Muscle layer of colon (tissue), 2 donors: ENCODE measurements around the gene DNASE1L1.

Experiments used
- H3K27ac ChIP-seq: one replicate; pipeline ENCODE4 v1.7.0; 2013; ENCODE audit warnings: low read depth, mild to moderate bottlenecking, low read length, moderate library complexity
- H3K27me3 ChIP-seq, 2 donors: one replicate each; pipeline ENCODE4 v1.7.0; 2013; ENCODE audit warnings: low read length in 2 of 2, mild to moderate bottlenecking in 2 of 2; ENCODE audit not compliant: insufficient read depth in 2 of 2, control insufficient read depth in 1 of 2
- H3K36me3 ChIP-seq: one replicate; pipeline ENCODE4 v1.7.0; 2013; ENCODE audit warnings: mild to moderate bottlenecking, low read length; ENCODE audit not compliant: insufficient read depth
- H3K4me1 ChIP-seq: one replicate; pipeline ENCODE4 v1.7.0; 2013; ENCODE audit warnings: mild to moderate bottlenecking, low read length; ENCODE audit not compliant: insufficient read depth
- H3K4me3 ChIP-seq, 2 donors: one replicate each; pipeline ENCODE4 v1.7.0; 2013; ENCODE audit warnings: low read length in 2 of 2, low read depth in 1 of 2, mild to moderate bottlenecking in 1 of 2, moderate library complexity in 1 of 2
- H3K9ac ChIP-seq: one replicate; pipeline ENCODE4 v1.7.0; 2013; ENCODE audit warnings: low read length
- H3K9me3 ChIP-seq: one replicate; pipeline ENCODE4 v1.7.0; 2013; ENCODE audit warnings: mild to moderate bottlenecking, low read length
- donor health status: abdominal sarcoma.
- donor health status: Adenocarcinoma of cecum.

The DNASE1L1 gene

DNA sequence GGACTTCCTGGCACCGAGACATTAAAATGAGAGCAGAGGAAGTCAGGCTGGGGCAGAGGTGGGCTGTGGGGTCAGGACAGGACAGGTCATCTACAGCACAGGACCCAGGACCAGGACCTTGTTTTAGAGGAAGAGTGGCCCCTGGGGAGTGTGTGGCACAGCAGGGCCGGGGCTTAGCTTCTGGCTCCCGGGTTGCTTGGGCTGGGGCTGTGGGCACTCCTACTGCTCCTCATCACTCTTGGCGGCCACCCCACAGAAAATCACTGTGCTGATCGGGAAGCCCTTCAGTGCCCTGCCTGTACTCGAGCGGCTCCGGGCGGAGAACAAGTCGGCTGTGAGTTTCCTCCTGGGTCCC lies 11.3 kb upstream of the DNASE1L1 start:
- H3K27ac ChIP-seq, result no peak overlapping the region
- no peaks in the 10 kb centered on the region for H3K9me3 ChIP-seq

DNA sequence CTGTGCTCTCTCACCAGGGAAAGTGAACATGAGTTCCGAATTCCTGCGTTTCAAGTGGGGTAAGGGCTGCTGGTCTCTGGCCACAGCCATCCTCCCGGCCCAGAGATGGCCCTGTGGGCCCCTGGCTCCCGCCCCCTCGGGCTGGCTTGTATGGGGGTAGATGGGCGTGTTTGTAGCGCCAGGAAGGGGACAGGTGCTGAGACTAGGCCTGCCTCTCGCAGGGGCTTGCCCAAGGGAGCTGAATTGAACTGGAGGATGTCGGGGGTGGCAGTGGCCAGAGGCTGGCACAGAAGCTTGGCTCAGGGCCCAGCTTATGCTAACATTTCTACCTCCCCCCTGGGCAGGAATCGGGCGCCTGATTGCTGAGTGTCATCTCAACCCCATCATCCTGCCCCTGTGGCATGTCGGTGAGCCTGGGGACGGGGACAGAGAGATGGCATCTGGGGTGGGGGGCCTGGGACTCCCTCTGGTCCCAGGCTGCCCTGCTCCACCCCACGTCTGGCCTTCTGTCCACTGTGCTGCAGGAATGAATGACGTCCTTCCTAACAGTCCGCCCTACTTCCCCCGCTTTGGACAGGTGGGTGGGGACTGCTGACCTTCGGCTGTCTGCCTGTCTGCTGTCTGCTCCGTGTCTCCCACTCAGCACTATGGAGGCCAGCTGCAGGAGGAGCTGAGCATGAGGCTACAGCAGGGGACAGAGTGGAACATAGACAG lies 10.8 kb upstream of the DNASE1L1 start:
- H3K36me3 ChIP-seq, result no peaks in the 10 kb centered on the region
- peaks cover 0 to 6% of the 10 kb centered on the region in 2 donors for H3K27me3 ChIP-seq
- H3K27ac ChIP-seq, result no peak overlapping the region
- H3K9me3 ChIP-seq, result no peaks in the 10 kb centered on the region
- no peak overlapping the region for H3K9ac ChIP-seq
- H3K4me3 ChIP-seq, result no peak overlapping the region
- H3K4me1 ChIP-seq, result no peaks in the 10 kb centered on the region

More for the DNA sequence above, 11.3 kb upstream of the DNASE1L1 start:
- H3K4me1 ChIP-seq, result no peaks in the 10 kb centered on the region
- peaks cover 0 to 6% of the 10 kb centered on the region in 2 donors for H3K27me3 ChIP-seq
- no peak overlapping the region for H3K9ac ChIP-seq
- no peaks in the 10 kb centered on the region for H3K36me3 ChIP-seq
- no peak overlapping the region for H3K4me3 ChIP-seq

DNA sequence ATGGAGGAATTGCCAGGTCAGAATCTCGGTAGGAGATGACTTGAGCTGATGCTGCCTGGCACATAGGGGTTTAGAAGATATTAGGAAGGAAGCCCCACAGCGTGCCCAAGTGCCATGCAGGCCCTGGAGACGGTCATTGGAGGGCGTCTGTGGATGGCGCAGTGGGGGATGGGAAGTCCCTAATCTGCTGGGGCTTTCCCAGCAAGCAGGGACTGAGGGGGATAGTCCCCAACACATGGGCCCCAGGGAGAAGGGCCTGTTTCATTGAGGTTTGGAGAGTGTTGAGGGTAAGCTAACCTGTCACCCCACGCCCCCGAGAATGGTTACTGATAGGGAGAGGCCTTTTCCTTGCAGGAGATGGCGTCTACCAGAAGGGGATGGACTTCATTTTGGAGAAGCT lies 10.1 kb upstream of the DNASE1L1 start:
- Histone ChIP-seq H3K4me3 (no peak overlapping the region), H3K9me3 (no peaks in the 10 kb centered on the region), H3K27ac (no peak overlapping the region), H3K4me1 (no peaks in the 10 kb centered on the region), H3K9ac (no peak overlapping the region), H3K36me3 (no peaks in the 10 kb centered on the region), H3K27me3 (peaks cover 0 to 6% of the 10 kb centered on the region in 2 donors)

DNA sequence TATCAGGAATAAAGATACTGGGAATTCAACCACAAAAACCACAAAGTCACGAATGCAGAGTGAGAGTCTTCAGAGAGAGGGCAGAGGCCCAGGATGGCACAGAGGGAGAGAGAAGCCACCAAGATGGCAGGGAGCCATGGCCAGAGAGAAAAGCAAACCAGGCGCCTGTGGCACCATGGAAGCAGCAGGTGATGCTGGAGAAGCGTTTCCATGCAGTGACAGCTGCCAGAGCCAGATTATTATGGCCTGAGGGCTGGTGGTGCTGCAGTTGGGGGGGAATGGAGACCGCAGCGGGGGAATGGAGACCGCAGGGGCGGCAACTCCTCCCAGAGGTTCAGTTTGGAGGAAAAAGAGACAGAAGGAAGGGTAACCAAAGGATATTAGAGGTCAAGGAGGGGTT lies 8.1 kb upstream of the DNASE1L1 start:
- Histone ChIP-seq H3K4me3 (no peak overlapping the region), H3K27ac (no peak overlapping the region), H3K27me3 (peaks cover 0 to 6% of the 10 kb centered on the region in 2 donors), H3K36me3 (no peaks in the 10 kb centered on the region), H3K9ac (no peak overlapping the region), H3K4me1 (peaks cover 10% of the 10 kb centered on the region), H3K9me3 (no peaks in the 10 kb centered on the region)

DNA sequence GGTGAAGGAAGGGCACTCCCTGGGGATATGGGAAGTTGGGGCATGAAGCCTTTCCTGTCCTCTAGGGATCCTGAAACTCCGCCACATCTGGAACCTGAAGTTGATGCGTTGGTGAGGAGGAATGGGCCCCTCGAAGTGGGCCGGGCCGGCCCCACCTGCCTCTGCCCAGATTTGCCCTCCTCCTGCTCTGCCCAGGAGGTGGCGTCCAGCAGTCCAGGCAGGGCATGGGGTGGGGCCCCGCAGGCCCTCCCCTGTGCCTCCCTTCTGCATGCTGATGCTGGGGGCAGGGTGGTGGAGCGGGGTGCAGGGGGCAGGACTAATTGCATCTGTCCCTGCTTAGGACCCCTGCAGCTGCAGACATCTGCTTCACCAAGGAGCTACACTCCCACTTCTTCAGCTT lies 4.1 kb upstream of the DNASE1L1 start:
- Histone ChIP-seq H3K27me3 (peaks cover 0 to 6% of the 10 kb centered on the region in 2 donors), H3K36me3 (no peaks in the 10 kb centered on the region), H3K4me1 (peaks cover 11% of the 10 kb centered on the region), H3K9me3 (no peaks in the 10 kb centered on the region), H3K4me3 (no peak overlapping the region), H3K27ac (no peak overlapping the region), H3K9ac (no peak overlapping the region)

DNA sequence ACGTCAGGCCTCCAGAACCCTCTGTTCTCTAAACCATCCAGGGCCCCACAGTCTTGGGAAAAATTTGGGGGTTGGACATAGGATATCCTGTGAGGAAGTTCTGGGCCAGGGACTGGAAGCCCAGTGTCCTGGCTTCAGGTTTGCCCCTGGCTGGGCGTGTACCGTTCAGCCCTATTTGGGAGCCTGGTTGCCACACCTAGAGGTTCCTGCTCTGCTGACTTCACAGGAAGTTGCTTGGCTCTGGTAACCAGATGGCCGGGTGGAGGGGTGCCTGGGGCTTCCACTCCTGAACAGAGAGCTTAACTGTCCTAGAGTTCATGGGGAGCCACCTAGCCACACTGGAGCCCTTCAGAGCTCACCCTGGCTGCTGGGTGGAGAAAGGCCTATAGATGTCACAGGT lies 3.4 kb upstream of the DNASE1L1 start:
- peaks cover 0 to 6% of the 10 kb centered on the region in 2 donors for H3K27me3 ChIP-seq
- no peak overlapping the region for H3K9ac ChIP-seq
- no peaks in the 10 kb centered on the region for H3K36me3 ChIP-seq
- H3K27ac ChIP-seq, result peak overlapping the region; percentile 72
- H3K4me1 ChIP-seq, result peaks cover 11% of the 10 kb centered on the region
- H3K4me3 ChIP-seq, result peak overlapping the region in 1 of 2 donors; percentile 50
- no peaks in the 10 kb centered on the region for H3K9me3 ChIP-seq

DNA sequence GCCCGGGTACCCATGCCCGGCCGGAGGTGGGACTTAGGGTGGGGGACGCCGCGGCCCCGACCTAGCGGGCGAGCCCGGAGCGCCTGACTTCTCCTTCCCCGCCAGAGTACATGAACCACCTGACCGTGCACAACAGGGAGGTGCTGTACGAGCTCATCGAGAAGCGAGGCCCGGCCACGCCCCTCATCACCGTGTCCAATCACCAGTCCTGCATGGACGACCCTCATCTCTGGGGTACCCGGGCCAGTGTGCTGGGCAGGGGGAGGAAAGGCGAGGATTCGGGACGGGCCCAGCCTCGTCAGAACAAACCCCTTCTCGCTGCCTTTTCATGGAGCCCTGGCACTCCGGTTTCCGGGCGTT lies 2.9 kb upstream of the DNASE1L1 start:
- H3K4me3 ChIP-seq, result peak overlapping the region; percentile 50 to 54
- no peaks in the 10 kb centered on the region for H3K36me3 ChIP-seq
- no peak overlapping the region for H3K9ac ChIP-seq
- peak overlapping the region; percentile 72 for H3K27ac ChIP-seq
- H3K9me3 ChIP-seq, result no peaks in the 10 kb centered on the region
- peaks cover 11% of the 10 kb centered on the region for H3K4me1 ChIP-seq
- peaks cover 0 to 6% of the 10 kb centered on the region in 2 donors for H3K27me3 ChIP-seq

DNA sequence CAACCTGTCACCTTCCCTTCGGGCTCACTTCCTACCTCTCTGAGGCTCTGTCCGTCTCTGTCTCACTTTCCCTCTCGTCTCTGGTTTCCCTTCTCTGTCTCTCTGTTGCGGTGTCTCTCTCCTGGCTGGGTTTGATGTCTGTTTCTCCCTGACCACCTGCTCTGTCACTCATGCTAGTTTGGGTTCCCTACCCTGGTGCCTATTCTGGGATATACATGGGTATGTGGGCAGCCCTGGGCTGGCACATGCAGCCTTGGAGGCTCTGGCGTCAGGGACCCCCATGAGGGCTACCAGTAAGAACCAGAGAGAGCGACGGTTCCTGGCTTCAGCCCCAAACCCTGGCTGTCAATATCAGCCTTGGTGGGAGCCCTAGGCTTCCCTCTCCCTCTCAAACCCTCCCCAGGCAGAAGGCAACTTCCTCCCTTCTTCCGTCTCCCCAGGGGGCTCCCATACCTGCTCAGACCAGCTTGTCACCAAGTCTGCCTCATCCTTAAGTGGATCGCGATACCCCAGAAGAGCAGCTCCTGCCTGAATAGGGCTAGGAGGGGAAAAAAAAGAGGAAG lies 314 bp downstream of the DNASE1L1 start:
- H3K27ac ChIP-seq, result no peak overlapping the region
- no peaks in the 10 kb centered on the region for H3K9me3 ChIP-seq
- no peak overlapping the region for H3K9ac ChIP-seq
- no peaks in the 10 kb centered on the region for H3K36me3 ChIP-seq
- H3K27me3 ChIP-seq, result peaks cover 0 to 11% of the 10 kb centered on the region in 2 donors
- peaks cover 11% of the 10 kb centered on the region for H3K4me1 ChIP-seq
- H3K4me3 ChIP-seq, result peak overlapping the region in 1 of 2 donors; percentile 18

DNA sequence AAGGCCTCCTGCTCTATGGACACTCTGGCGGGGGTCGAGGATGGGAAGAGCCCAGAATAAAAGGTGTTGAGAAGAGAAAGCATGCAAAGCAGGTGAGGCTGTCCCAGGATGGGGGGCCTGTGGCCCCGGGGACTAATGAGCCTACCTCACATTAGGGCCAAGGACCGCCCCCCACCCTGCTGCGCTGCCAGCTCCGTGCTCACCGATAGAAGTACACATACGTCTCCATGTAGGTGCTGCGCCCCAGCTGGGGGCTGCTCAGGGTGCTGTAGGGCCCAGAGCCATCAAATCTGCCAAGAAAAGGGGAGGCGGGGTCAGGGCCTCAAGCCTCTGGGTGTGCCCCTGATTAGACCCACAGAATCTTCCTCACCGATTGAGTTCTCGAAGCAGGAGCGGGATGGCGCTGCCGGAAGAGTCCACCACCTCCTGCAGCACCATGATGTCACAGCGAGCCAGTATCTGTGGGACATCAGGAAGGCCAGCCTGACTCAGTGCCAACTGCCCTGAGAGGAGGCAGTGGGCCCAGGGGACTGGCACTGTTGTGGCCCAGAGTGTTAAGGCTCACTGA lies 4.3 kb downstream of the DNASE1L1 start:
- no peak overlapping the region for H3K9ac ChIP-seq
- no peak overlapping the region for H3K27ac ChIP-seq
- H3K4me3 ChIP-seq, result no peak overlapping the region
- H3K36me3 ChIP-seq, result peaks cover 5% of the 10 kb centered on the region
- H3K9me3 ChIP-seq, result no peaks in the 10 kb centered on the region
- H3K4me1 ChIP-seq, result peaks cover 6% of the 10 kb centered on the region
- peaks cover 0 to 5% of the 10 kb centered on the region in 2 donors for H3K27me3 ChIP-seq

DNA sequence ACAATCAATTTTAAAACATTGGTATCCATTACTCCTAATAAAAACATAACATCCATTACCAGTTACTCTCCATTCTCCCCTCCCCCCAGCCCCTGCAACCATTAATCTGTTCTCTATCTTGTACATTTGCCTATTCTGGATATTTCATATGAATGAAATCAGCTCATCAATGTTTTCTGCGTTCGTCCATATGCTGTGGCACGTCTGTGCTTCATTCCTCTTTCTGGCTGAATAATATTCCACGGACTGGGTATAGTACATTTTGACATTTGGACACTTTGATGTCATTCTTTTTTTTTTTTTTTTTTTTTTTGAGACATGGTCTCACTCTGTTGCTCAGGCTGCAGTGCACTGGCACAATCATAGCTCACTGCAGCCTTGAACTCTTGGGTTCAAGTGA lies 5.2 kb downstream of the DNASE1L1 start:
- H3K36me3 ChIP-seq, result peaks cover 13% of the 10 kb centered on the region

DNA sequence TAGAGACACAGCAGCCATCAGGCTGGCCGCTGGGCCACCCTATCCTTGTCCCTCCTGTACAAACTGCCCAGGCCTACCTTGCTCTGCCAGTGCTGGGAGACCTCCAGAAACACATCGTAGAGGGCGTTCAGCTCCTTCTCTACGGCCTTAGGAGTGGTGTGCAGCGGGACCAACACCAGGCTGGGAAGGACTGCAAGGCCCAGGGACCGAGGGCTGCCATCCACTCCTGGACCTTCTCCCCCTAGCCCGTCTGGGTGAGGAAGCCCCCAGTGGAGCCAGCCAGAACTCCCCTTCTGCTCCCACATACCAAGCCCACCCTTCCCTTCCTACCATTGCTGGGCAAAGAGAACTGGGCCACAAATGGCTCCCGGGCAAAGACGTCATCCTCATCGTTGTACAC lies 5.9 kb downstream of the DNASE1L1 start:
- peaks cover 13% of the 10 kb centered on the region for H3K36me3 ChIP-seq
- H3K9ac ChIP-seq, result no peak overlapping the region
- H3K4me3 ChIP-seq, result no peak overlapping the region
- H3K4me1 ChIP-seq, result peaks cover 13% of the 10 kb centered on the region
- no peaks in the 10 kb centered on the region for H3K9me3 ChIP-seq
- peaks cover 0 to 8% of the 10 kb centered on the region in 2 donors for H3K27me3 ChIP-seq
- H3K27ac ChIP-seq, result no peak overlapping the region

More for the DNA sequence above, 5.2 kb downstream of the DNASE1L1 start:
- Histone ChIP-seq H3K27ac (no peak overlapping the region), H3K4me3 (no peak overlapping the region), H3K27me3 (peaks cover 0 to 5% of the 10 kb centered on the region in 2 donors), H3K4me1 (peaks cover 13% of the 10 kb centered on the region), H3K9me3 (no peaks in the 10 kb centered on the region), H3K9ac (no peak overlapping the region)
